Parathyroid adenoma (tissue), 2 donors: ENCODE data around the gene MED28.

ENCODE experiments used
- H2AFZ ChIP-seq: fragments of 300-600 bp; sonication (generic); one replicate; pipeline ENCODE4 v1.7.0; 2017; ENCODE audit warnings: antibody characterized with exemption, mild to moderate bottlenecking
- H3K27ac ChIP-seq: fragments of 300-600 bp; sonication (generic); one replicate; pipeline ENCODE4 v1.7.0; 2017
- H3K27me3 ChIP-seq: fragments of 300-600 bp; sonication (generic); one replicate; pipeline ENCODE4 v1.7.0; 2017; ENCODE audit warnings: low read length; ENCODE audit not compliant: control insufficient read depth, insufficient read depth
- H3K36me3 ChIP-seq: fragments of 300-600 bp; sonication (generic); one replicate; pipeline ENCODE4 v1.7.0; 2017; ENCODE audit warnings: low read length; ENCODE audit not compliant: control insufficient read depth, insufficient read depth
- H3K4me1 ChIP-seq: fragments of 300-600 bp; sonication (generic); one replicate; pipeline ENCODE4 v1.7.0; 2017; ENCODE audit warnings: control low read depth
- H3K4me2 ChIP-seq: fragments of 300-600 bp; sonication (generic); one replicate; pipeline ENCODE4 v1.7.0; 2017; ENCODE audit warnings: low read length
- H3K4me3 ChIP-seq: fragments of 300-600 bp; sonication (generic); one replicate; pipeline ENCODE4 v1.7.0; 2017; ENCODE audit warnings: low read depth, low read length
- H3K79me2 ChIP-seq: fragments of 300-600 bp; sonication (generic); one replicate; pipeline ENCODE4 v1.7.0; 2017; ENCODE audit warnings: control low read depth
- H3K9ac ChIP-seq: fragments of 300-600 bp; sonication (generic); one replicate; pipeline ENCODE4 v1.7.0; 2017; ENCODE audit warnings: mild to moderate bottlenecking
- H3K9me3 ChIP-seq: fragments of 300-600 bp; sonication (generic); one replicate; pipeline ENCODE4 v1.7.0; 2017; ENCODE audit warnings: low read length; ENCODE audit not compliant: control insufficient read depth
- CTCF ChIP-seq: fragments of 300-600 bp; sonication (generic); IDR thresholded peaks from one replicate; pipeline ENCODE4 v1.7.0; 2017; ENCODE audit warnings: antibody characterized with exemption, mild to moderate bottlenecking
- donor health status: primary hyperparathyroidism.

MED28 gene

GRCh38 chr4:17576932-17577664 lies 37.3 kb upstream of the MED28 start, which contains the start of gene LAP3:
LAP3 (plus strand) TSS chr4:17577198; CDS start chr4:17577466, 268 bp downstream.
- Histone ChIP-seq H3K9me3 (no peaks in the 10 kb centered on the region), H3K4me2 (peak within 1 kb of the TSS; percentile 80), H3K9ac (peak within 1 kb of the TSS; percentile 67), H3K79me2 (no peaks in the 10 kb centered on the region), H3K36me3 (no peaks in the 10 kb centered on the region), H3K27ac (peak within 1 kb of the TSS; percentile 89), H3K27me3 (no peaks in the 10 kb centered on the region), H3K4me3 (peak within 1 kb of the TSS; percentile 81), H3K4me1 (peaks cover 3% of the 10 kb centered on the region), H2AFZ (peak within 1 kb of the TSS; percentile 84)
- no peak for TF ChIP-seq CTCF

- Histone ChIP-seq H3K4me2 (peak overlapping the region; percentile 80), H3K36me3 (no peaks in the 10 kb centered on the region), H3K9me3 (no peaks in the 10 kb centered on the region), H3K4me3 (peak overlapping the region; percentile 81), H2AFZ (peak overlapping the region; percentile 84), H3K27me3 (no peaks in the 10 kb centered on the region), H3K79me2 (no peaks in the 10 kb centered on the region), H3K4me1 (peaks cover 3% of the 10 kb centered on the region), H3K27ac (peak overlapping the region; percentile 89), H3K9ac (peak overlapping the region; percentile 67)
- no peak for TF ChIP-seq CTCF
Observed at GRCh38 chr4:17577665-17578481, 36.6 kb upstream of the MED28 start.

- peak overlapping the region; percentile 80 for H3K4me2 ChIP-seq
- no peaks in the 10 kb centered on the region for H3K9me3 ChIP-seq
- no peaks in the 10 kb centered on the region for H3K27me3 ChIP-seq
- H3K79me2 ChIP-seq = no peaks in the 10 kb centered on the region
- peak overlapping the region; percentile 81 for H3K4me3 ChIP-seq
- no peaks in the 10 kb centered on the region for H3K36me3 ChIP-seq
- no peak for TF ChIP-seq CTCF
- peak overlapping the region; percentile 89 for H3K27ac ChIP-seq
- peaks cover 3% of the 10 kb centered on the region for H3K4me1 ChIP-seq
- H3K9ac ChIP-seq = no peak overlapping the region
- H2AFZ ChIP-seq = no peak overlapping the region
Observed at GRCh38 chr4:17578482-17578891, 36.0 kb upstream of the MED28 start.

GRCh38 chr4:17580969-17581368 lies 33.5 kb upstream of the MED28 start:
- Histone ChIP-seq H3K4me2 (no peak overlapping the region), H3K36me3 (no peaks in the 10 kb centered on the region), H3K27me3 (no peaks in the 10 kb centered on the region), H3K27ac (peak overlapping the region; percentile 56), H3K9me3 (no peaks in the 10 kb centered on the region), H3K4me3 (no peak overlapping the region), H3K9ac (no peak overlapping the region), H3K79me2 (no peaks in the 10 kb centered on the region), H3K4me1 (peaks cover 3% of the 10 kb centered on the region), H2AFZ (no peak overlapping the region)
- TF ChIP-seq CTCF = no peak
